A204.1 (cell line): ENCODE results near the gene HOXB1.
"Not testable (repeated sequence)": the region's sequence is repeated elsewhere in the genome, so short reads cannot be mapped to it uniquely, and the experiment has no call there.

Experiments used
- FAIRE-seq: peaks from 2 replicates; lab custom pipeline; 2012; peaks lifted over from hg19 to GRCh38; lab: Jason Lieb, UNC

The HOXB1 gene

DNA sequence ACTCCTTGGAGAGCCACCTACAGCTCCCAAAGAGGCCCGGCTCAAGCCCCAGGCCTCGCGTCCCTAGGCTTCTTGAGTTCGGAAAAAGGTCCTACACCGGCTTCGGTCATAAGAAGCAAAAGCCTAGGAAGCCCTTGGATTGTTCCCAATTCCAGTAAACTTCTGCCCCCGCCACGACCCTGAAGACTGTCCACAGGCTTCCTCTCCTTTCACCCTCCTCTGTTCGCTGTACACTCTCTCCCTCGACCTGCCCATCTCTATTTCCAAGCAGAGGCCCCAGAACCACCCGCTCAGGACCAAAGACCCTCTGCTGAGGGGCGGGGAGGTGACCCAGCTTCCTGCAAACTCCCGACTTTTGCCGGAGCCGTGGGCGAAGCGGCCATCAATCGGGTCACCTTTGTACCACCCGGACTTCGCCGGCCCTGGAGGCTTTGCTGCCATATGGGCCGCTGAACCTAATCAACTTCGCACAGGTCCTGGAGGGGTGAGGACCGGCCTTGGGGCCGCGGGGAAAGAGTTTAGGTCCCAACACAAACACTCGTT, 11.4 kb upstream of the HOXB1 start:
- no peak for FAIRE-seq

DNA sequence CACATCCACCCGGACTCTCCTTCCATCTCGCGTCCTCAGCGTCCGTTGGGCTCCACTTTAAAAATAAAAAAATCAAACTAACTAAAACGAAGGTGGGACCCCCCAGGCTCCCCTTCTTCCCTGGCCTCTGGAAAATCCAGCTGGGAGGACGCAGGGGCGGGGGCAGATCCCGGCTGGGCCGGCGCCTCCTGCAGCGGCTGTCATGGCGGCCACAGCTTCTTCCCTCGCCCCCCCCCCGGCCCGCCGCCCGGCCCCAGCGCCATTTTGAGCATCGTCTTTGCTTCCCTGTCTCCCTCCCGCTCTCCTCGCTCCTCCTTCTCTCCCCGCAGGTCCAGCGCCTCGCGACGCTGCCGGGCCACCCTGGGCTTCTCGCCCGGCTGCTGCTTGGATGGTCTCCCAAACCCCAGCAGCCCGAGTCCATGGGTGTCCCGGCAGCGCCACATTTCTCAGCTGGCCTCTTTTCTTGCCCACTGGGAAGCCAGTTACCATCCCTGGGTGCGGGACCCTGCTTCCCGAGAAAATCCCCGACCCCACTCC, 10.8 kb upstream of the HOXB1 start:
- FAIRE-seq = no peak

DNA sequence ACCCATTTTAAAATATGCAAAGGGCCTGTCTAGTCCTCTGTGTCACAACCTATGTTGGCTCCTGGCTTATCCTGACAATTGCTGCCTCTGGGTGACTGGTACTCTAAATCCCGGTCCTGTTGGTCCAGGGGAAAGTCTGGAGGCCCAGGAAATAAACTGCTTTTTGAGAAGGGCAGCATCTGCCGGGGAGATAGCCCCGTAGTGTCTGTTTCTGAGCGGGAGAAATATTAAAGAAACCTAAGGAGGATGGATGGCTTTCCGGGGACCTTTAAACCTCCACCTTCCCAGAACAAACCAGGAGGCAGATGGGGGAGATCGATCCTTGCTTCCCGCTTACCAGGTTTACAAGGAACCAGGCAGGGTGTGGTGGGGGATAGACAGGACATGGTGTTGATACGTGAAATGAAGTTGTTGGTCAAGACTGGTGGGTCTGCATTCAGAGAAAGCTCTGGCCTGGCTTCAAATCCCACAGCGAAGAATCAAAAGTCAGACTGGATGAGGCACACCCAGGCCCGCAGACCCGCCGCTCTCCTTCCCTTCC, 10.3 kb upstream of the HOXB1 start:
- FAIRE-seq = no peak

- FAIRE-seq = no peak
Observed at GRCh38 chr17:48540213-48540612, 9.4 kb upstream of the HOXB1 start.

GRCh38 chr17:48539177-48539576, 8.4 kb upstream of the HOXB1 start:
- FAIRE-seq = no peak

GRCh38 chr17:48537316-48537715, 6.5 kb upstream of the HOXB1 start:
- FAIRE-seq = no peak

DNA sequence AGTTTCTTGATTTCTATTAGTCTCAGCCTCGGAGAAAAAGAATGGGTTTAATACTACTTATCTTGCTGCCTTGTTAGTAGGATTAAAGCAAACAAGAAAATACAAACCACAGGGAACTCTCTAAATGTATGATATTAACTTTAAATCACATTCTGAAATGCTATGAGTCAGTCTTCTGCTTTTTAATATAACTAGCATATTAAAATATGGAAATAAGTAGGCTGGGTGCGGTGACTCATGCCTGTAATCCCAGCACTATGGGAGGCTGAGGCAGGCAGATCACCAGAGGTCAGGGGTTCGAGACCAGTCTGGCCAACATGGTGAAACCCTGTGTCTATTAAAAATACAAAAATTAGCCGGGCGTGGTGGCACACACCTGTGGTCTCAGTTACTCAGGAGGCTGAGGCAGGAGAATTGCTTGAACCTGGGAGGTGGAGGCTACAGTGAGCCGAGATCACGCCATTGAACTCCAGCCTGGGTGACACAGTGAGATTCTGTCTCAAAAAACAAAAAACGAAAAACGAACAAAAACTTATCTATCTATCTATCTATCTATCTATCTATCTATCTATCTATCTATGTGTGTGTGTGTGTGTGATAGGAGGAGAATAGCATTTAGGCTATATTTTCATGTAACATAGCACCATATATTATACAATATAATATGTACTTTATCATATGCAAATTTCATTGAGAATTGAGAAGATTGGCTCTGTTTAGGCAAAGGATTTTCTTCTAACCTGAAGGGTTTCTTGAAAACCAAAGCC, 5.2 kb upstream of the HOXB1 start:
- not testable (repeated sequence) for FAIRE-seq

DNA sequence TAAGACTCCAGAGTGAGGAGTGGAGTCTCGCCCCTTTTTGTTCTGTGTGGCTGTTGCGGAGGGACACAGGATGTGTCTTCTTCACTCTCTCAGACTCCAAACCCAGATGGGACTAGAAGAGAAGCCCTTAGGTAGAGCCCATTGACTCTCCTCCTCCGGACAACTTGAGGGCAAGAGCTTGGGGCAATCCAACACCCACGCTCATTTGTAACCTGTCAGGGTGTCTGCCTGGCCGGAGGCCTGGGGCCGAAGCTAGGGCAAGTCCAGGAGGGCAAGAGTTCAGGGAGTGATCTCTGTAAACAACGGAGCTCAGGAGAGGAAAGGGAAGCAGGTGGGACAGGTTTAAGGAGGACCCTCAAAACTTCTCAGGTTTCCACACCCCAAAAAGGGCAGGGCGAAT, 1.4 kb upstream of the HOXB1 start:
- no peak for FAIRE-seq

GRCh38 chr17:48530208-48530886, 464 bp downstream of the HOXB1 start:
- no peak for FAIRE-seq

GRCh38 chr17:48529683-48530009, 1.2 kb downstream of the HOXB1 start:
- FAIRE-seq = no peak

- FAIRE-seq = no peak
Observed at GRCh38 chr17:48528936-48529682, 1.7 kb downstream of the HOXB1 start.

DNA sequence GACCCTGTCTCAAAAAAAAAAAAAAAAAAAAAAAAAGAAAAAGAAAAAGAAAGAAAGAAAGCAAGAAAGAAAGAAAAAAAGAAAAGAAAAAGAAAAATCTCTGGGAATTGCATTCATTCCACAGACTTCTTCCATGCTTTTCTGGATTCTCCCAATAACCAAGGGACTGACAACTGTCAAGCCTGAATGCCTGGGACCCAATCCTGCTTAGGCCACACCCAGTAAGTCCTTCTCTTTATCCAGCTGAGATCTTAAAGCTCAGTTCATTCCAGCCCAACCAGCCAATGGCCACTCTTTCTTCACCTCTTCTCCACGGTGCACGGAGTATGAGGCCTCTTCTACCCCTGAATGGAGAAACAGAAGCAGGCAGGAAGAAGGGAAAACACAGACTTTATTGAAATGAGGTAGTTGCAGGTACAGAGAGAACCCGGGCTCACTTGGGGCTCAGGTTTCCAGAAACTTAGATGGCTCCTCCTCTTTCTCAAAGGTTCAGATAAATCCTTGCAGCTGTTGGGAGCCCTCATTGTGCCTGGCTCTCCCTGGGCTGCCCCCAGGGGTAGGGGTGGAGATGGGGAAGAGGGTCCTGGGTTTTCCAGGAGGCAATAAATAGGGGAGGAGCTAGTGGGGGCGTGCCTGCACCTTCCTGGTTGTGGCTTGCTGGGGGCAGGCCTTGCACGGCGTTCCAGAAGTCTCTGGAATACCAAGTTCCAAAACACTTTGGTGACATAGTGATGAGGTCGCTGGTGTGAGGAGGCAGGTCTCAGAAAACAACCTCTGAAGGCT, 2.5 kb downstream of the HOXB1 start:
- FAIRE-seq = no peak

- no peak for FAIRE-seq
Observed at GRCh38 chr17:48527547-48527932, 3.3 kb downstream of the HOXB1 start.

DNA sequence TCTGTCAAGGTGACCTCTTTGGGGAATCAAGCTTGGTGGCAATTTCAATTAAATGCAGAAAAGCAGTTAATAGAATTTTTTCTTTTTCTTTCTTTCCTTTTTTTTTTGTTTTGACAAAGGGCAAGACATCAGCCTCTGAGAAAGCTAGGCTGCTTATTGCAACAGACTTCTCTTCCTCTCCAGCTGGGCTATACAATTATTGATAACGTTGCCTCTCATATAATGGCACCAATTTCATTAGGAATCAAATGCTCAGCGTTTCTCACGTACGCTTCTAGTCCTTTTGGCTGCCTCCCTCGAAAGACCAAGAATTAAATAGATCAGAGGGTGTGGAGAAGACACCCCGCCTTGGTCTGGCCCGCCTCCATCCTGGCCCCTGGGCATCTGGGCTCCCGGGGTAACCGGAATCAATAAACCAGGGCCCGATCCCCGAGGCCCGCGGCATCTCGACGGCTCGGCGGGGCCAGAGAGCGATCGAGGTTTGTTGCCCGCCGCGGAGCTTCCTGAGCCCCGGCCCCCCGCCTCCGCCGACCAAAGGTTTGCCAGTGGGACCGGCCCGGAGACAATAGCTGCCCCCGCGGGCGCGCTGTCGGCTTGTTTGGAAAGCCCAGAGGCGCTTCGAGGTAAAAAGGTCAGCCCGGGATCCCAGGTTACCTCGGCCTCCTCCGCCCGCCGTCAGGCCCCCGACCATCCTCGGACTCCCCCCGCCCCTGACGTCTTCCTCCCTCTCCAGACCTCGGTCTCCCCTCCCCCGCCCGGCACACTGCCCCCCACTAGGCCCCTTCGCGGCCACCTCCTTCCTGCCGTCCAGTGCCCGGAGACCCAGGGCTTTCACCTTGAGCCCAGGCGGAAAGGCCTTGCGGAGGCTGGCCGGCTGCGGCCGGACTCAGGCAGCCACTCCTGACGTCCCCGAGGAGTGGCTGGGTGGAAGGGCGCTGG, 3.9 kb downstream of the HOXB1 start:
- FAIRE-seq = no peak

GRCh38 chr17:48523010-48523409, 7.8 kb downstream of the HOXB1 start:
- no peak for FAIRE-seq

DNA sequence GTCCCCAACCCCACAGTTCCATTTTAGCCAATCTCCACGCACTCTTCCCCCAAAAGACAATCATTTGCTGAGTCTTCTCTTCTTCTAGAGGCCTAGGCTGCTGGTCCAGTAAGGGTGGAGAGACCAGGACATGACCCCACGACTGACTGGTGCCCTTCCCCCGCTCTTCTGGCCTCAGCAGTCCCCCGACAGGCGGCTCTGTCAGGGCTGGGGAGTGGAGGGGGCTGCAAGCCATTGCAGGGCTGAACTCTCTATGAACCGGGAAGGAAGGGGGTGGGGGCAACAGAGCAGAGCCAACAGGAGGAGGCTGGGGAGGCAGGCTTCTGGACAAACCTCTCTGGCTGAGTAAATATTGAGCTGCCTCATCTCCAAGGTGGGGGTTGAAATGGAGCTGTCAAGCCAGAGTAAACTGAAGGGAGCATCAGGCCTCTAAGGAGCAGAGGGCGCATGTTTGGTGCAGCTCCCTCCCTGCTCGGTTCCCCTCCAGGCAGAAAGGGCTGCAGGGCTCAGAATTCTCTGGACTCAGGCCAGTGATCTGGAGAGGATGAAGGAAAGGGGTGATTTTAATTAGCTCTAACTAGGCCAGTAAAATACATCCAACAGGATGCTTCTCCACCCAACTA, 8.7 kb downstream of the HOXB1 start:
- FAIRE-seq = no peak

DNA sequence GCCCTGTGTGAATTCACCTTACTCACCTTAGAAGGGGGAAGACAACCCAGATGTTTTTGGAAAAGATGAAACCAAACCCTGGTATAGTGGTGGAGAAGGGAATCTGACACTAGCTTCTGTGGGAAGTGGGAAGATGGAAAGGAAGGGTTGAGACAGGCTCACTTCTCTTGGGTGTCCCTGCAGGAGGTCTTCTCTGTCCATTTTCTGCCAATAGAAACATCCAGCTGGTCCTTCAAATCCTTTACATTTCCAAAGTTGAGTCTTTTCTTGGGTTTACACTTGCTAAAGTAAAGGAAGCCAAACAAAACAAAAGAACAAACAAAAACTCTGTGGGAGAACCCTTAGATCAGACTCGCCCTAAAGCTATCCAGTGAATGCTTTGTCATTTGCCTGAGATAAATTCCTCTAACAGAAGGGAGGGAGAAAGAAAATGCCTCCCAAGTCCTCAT, 10.2 kb downstream of the HOXB1 start:
- FAIRE-seq = no peak

- no peak for FAIRE-seq
Observed at GRCh38 chr17:48519427-48519826, 11.4 kb downstream of the HOXB1 start.

- FAIRE-seq = no peak
Observed at GRCh38 chr17:48517478-48517877, 13.3 kb downstream of the HOXB1 start.
